Breast epithelium (tissue), 3 donors: Measurements from ENCODE around the gene EFR3B.

Experiments
- POLR2A ChIP-seq: fragments of 450-650 bp; IDR thresholded peaks from one replicate; pipeline ENCODE4 v1.6.1; 2016; ENCODE audit warnings: antibody characterized with exemption, mild to moderate bottlenecking, moderate library complexity
- TF ChIP-seq, protein P1 (sequence below), 3 donors: fragments of 450-650 bp; IDR thresholded peaks; one replicate each; pipeline ENCODE4 v1.5.1; 2016 to 2017; ENCODE audit warnings: antibody characterized with exemption in 3 of 3, mild to moderate bottlenecking in 3 of 3, moderate library complexity in 3 of 3

- TF ChIP-seq, protein P1, sequence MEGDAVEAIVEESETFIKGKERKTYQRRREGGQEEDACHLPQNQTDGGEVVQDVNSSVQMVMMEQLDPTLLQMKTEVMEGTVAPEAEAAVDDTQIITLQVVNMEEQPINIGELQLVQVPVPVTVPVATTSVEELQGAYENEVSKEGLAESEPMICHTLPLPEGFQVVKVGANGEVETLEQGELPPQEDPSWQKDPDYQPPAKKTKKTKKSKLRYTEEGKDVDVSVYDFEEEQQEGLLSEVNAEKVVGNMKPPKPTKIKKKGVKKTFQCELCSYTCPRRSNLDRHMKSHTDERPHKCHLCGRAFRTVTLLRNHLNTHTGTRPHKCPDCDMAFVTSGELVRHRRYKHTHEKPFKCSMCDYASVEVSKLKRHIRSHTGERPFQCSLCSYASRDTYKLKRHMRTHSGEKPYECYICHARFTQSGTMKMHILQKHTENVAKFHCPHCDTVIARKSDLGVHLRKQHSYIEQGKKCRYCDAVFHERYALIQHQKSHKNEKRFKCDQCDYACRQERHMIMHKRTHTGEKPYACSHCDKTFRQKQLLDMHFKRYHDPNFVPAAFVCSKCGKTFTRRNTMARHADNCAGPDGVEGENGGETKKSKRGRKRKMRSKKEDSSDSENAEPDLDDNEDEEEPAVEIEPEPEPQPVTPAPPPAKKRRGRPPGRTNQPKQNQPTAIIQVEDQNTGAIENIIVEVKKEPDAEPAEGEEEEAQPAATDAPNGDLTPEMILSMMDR (IDR thresholded peaks at IDR 0.05): no peak
- TF ChIP-seq POLR2A: no peak
Observed at GRCh38 chr2:25174192-25174861, 132.5 kb downstream of the EFR3B start.
